HepG2 (cell line): Measurements from ENCODE around the gene KCNT1. TPM values are rescaled to one million over a fixed set of nuclear protein-coding genes. Genes with fewer than 3 reads are reported as not detected.

Experiments
- ATAC-seq: fragments of 200-7000 bp; cut with Tn5 transposase; 3 replicates; pipeline ENCODE4 v1.9.1; 2020; ENCODE audit warnings: mild to moderate bottlenecking, moderate library complexity
- BruUV-seq: library from RNA; stranded (reverse); fragments of 400-500 nt; replicated peaks from 2 replicates; lab custom pipeline; 2021; lab: Mats Ljungman, UMichigan
- CTCF ChIA-PET: fragments of 300-600 bp; formaldehyde crosslinking; extraction: SDS; loops from one replicate; lab custom pipeline; 2021; ENCODE audit warnings: low total read pairs, inconsistent platforms, low intra/inter-chr PET ratio; lab: Yijun Ruan, JAX
- POLR2A ChIA-PET: fragments of 350-600 bp; sonication (Branson Sonifier 250); formaldehyde crosslinking; loops from one replicate; lab custom pipeline; 2020; ENCODE audit warnings: antibody characterized with exemption, inconsistent platforms; lab: Yijun Ruan, JAX
- DNase-seq: peaks from one replicate; pipeline ENCODE4 v3.0.0-alpha.2; 2015; ENCODE audit warnings: low spot score
- FAIRE-seq: peaks from 3 replicates; lab custom pipeline; 2011; peaks lifted over from hg19 to GRCh38; lab: Jason Lieb, UNC
- H2AFZ ChIP-seq: one replicate; pipeline ENCODE4 v1.6.1; 2011; ENCODE audit warnings: low read length, inconsistent platforms
- H3K27ac ChIP-seq: fragments of 300-600 bp; 3 replicates; pipeline ENCODE4 v1.8.0; 2011; ENCODE audit warnings: mixed run types, mild to moderate bottlenecking, mixed read lengths, low read length, inconsistent platforms; ENCODE audit not compliant: insufficient read depth; ENCODE audit errors: extremely low read length
- H3K27me3 ChIP-seq, 2 experiments: fragments of 200-600 bp in 1 of 2; 2 replicates in 1 of 2; 3 replicates in 1 of 2; pipeline versions ENCODE4 v1.6.0 to v1.8.0; 2011; ENCODE audit warnings: low read length in 2 of 2, mild to moderate bottlenecking in 2 of 2, moderate library complexity in 2 of 2, inconsistent platforms in 1 of 2; ENCODE audit not compliant: insufficient read depth in 2 of 2, control insufficient read depth in 1 of 2
- H3K36me3 ChIP-seq, 2 experiments: fragments of 200-600 bp in 1 of 2; replicated peaks in 1 of 2; 2 replicates in 1 of 2; 3 replicates in 1 of 2; pipeline versions ENCODE4 v1.5.1 to v1.8.0; 2011; ENCODE audit warnings: low read length in 2 of 2, inconsistent platforms in 1 of 2; ENCODE audit not compliant: insufficient read depth in 2 of 2, control insufficient read depth in 1 of 2
- H3K4me1 ChIP-seq: 2 replicates; pipeline ENCODE4 v1.5.1; 2012; ENCODE audit warnings: low read length, inconsistent platforms; ENCODE audit not compliant: insufficient read depth
- H3K4me2 ChIP-seq: 2 replicates; pipeline ENCODE4 v1.6.0; 2011; ENCODE audit warnings: low read depth, low read length, inconsistent platforms
- H3K4me3 ChIP-seq, 3 experiments: fragments of 200-600 bp in 1 of 3; sonication (generic), shearing (Covaris generic) in 1 of 3; replicated peaks in 1 of 3; 2 replicates each; pipeline ENCODE4 v1.5.1; 2011 to 2016; ENCODE audit warnings: low read length in 3 of 3, inconsistent platforms in 2 of 3, low read depth in 2 of 3, mild to moderate bottlenecking in 2 of 3, control low read depth in 1 of 3, mixed read lengths in 1 of 3; ENCODE audit not compliant: insufficient read depth in 1 of 3
- H3K79me2 ChIP-seq: one replicate; pipeline ENCODE4 v1.6.1; 2011; ENCODE audit warnings: low read length, inconsistent platforms; ENCODE audit not compliant: insufficient read depth
- H3K9ac ChIP-seq: 2 replicates; pipeline ENCODE4 v1.6.0; 2011; ENCODE audit warnings: mild to moderate bottlenecking, low read depth, low read length, inconsistent platforms; ENCODE audit not compliant: insufficient read depth
- H3K9me3 ChIP-seq: 2 replicates; pipeline ENCODE4 v1.5.1; 2012; ENCODE audit warnings: mild to moderate bottlenecking, low read length
- H4K20me1 ChIP-seq: 2 replicates; pipeline ENCODE4 v1.6.0; 2011; ENCODE audit warnings: inconsistent platforms, mild to moderate bottlenecking, low read length, moderate library complexity; ENCODE audit not compliant: insufficient read depth
- ESRRA ChIP-seq: sonication (generic); formaldehyde crosslinking; IDR thresholded peaks from 2 replicates; pipeline ENCODE4 v1.5.1; 2020; ENCODE audit warnings: mild to moderate bottlenecking, low read depth, missing genetic modification reagents
- HOXA3 ChIP-seq: sonication (generic); formaldehyde crosslinking; IDR thresholded peaks from 2 replicates; pipeline ENCODE4 v1.5.0; 2020; ENCODE audit warnings: missing genetic modification reagents
- MEIS1 ChIP-seq: sonication (generic); formaldehyde crosslinking; IDR thresholded peaks from 2 replicates; pipeline ENCODE4 v1.9.0; 2021; ENCODE audit warnings: mild to moderate bottlenecking, missing genetic modification reagents, moderate library complexity, borderline replicate concordance
- NCOR1 ChIP-seq: fragments of 200-600 bp; sonication (generic); IDR thresholded peaks from 2 replicates; pipeline ENCODE4 v1.7.0; 2017; ENCODE audit warnings: antibody characterized with exemption, low read length, borderline replicate concordance
- PRPF4 ChIP-seq: fragments of 200-400 bp; formaldehyde crosslinking; IDR thresholded peaks from 2 replicates; pipeline ENCODE4 v1.6.1; 2016; ENCODE audit warnings: low read length, low read depth; ENCODE audit not compliant: poor library complexity, severe bottlenecking
- SMARCC2 ChIP-seq: fragments of 450-650 bp; IDR thresholded peaks from 2 replicates; pipeline ENCODE4 v1.6.1; 2017; ENCODE audit warnings: antibody characterized with exemption, mild to moderate bottlenecking
- ZMYM4 ChIP-seq: sonication (generic); formaldehyde crosslinking; IDR thresholded peaks from 2 replicates; pipeline ENCODE4 v1.8.1; 2023; ENCODE audit warnings: mild to moderate bottlenecking, missing genetic modification reagents
- ZNF24 ChIP-seq: fragments of 450-650 bp; IDR thresholded peaks from 2 replicates; pipeline ENCODE4 v1.6.1; 2017; ENCODE audit warnings: antibody characterized with exemption, mild to moderate bottlenecking
- ZNF558 ChIP-seq: sonication (generic); formaldehyde crosslinking; IDR thresholded peaks from 2 replicates; pipeline ENCODE4 v1.9.0; 2022; ENCODE audit warnings: mild to moderate bottlenecking, missing genetic modification reagents, borderline replicate concordance
- ZNF605 ChIP-seq: sonication (generic); formaldehyde crosslinking; IDR thresholded peaks from 2 replicates; pipeline ENCODE4 v1.8.0; 2022; ENCODE audit warnings: mild to moderate bottlenecking, missing genetic modification reagents
- ZNF607 ChIP-seq: sonication (generic); formaldehyde crosslinking; IDR thresholded peaks from 2 replicates; pipeline ENCODE4 v1.5.1; 2020; ENCODE audit warnings: missing genetic modification reagents, mild to moderate bottlenecking, borderline replicate concordance
- ZNF616 ChIP-seq: sonication (generic); formaldehyde crosslinking; IDR thresholded peaks from 2 replicates; pipeline ENCODE4 v1.5.0; 2020; ENCODE audit warnings: low read depth, mild to moderate bottlenecking, missing genetic modification reagents
- ZNF737 ChIP-seq: sonication (generic); formaldehyde crosslinking; IDR thresholded peaks from 2 replicates; pipeline ENCODE4 v1.5.0; 2020; ENCODE audit warnings: missing genetic modification reagents, mild to moderate bottlenecking, borderline replicate concordance
- WGBS: methylation state at CpG from one replicate; pipeline ENCODE4 v1.1.6; 2017; ENCODE audit warnings: low lambda C conversion rate; 5-methylcytosine and 5-hydroxymethylcytosine counted together
- in situ Hi-C: cut with HindIII; loops from 2 replicates; pipeline ENCODE4 v1.10.0; 2017; ENCODE audit warnings: low pct_unique_long_range_greater_than_20kb; ENCODE audit not compliant: extremely low pct_ligation_motif_present
- intact Hi-C: fragments of 100-400 bp; cut with micrococcal nuclease; formaldehyde crosslinking; loops from one replicate; pipeline ENCODE4 v1.10.0; 2022; ENCODE audit not compliant: unreplicated experiment
- polyA plus RNA-seq, 8 experiments: library from polyadenylated mRNA; depleted of rRNA in 3 of 8; stranded (reverse) in 7 of 8; unstranded in 1 of 8; fragments of >200 nt; fragmentation: Illumina TruSeq in 4 of 8; extraction: Trizol in 4 of 8; gene quantifications; 2 replicates each; pipeline versions ENCODE4 v1.2.1 to v1.2.3, GENCODE V29; 2011 to 2016; ENCODE audit warnings: low read depth in 4 of 8, missing spikeins in 1 of 8, mixed read lengths in 1 of 8; ENCODE audit not compliant: insufficient read depth in 1 of 8
- total RNA-seq, 5 experiments: library from RNA; depleted of rRNA; stranded (reverse); fragments of >200 nt; fragmentation: Illumina TruSeq; extraction: Trizol; gene quantifications; 2 replicates each; pipeline ENCODE4 v1.2.3, GENCODE V29; 2016; ENCODE audit warnings: low read depth in 1 of 5
- TF ChIP-seq, protein P1 (sequence below): sonication (generic); formaldehyde crosslinking; IDR thresholded peaks from 2 replicates; pipeline ENCODE4 v1.4.0; 2020; ENCODE audit warnings: mild to moderate bottlenecking, missing genetic modification reagents

Gene KCNT1
- total and polyA plus RNA-seq, 2 of the 13 experiments (the other 11 are each of a cell fraction or from before 2014, with no cell fraction given): not detected

DNA sequence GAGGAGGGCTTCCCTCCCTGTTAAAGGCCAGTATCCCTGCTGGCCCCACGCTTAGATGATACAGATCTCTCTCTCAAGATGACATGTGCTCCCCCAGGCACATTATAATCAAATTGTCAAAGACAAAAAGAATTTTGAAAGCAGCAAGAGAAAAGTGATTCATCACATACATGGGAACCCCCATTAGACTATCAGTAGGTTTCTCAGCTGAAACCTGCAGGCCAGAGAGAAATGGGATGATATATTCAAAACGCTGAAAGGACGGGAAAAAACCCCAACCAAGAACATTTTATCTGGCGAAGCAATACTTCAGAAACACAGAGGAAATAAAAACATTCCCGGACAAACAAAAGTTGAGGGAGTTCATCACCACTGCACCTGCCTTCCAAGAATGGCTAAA lies 126.7 kb downstream of the KCNT1 start:
- no peaks in the 10 kb centered on the region for H3K4me1 ChIP-seq
- intact Hi-C loops: no loop called here
- BruUV-seq: no TSS peak
- no peak overlapping the region for H3K4me3 ChIP-seq
- DNase-seq (no peak), FAIRE-seq (no peak), ATAC-seq (no peak)
- H3K27me3 ChIP-seq: no peaks in the 10 kb centered on the region
- ChIA-PET POLR2A (no interaction called here), CTCF (no interaction called here)
- H3K79me2 ChIP-seq: peaks cover 2% of the 10 kb centered on the region
- no peak overlapping the region for H3K4me2 ChIP-seq
- no peak overlapping the region for H2AFZ ChIP-seq
- no peaks in the 10 kb centered on the region; the same call in 1 of the 2 replicates for H3K9me3 ChIP-seq
- WGBS: 98% methylated on average over 5 of the region's 5 CpGs
- H3K9ac ChIP-seq: no peak overlapping the region
- TF ChIP-seq HOXA3 (CRISPR knock-in tag) (no peak), PRPF4 (no peak), ZNF605 (CRISPR knock-in tag) (no peak), ZNF558 (no peak), ZNF24 (no peak), ZNF737 (CRISPR knock-in tag) (no peak), ESRRA (CRISPR knock-in tag) (no peak), ZNF607 (no peak), ZMYM4 (CRISPR knock-in tag) (no peak), SMARCC2 (no peak), ZNF616 (CRISPR knock-in tag) (no peak), NCOR1 (no peak), MEIS1 (CRISPR knock-in tag) (no peak)
- TF ChIP-seq, protein P1, sequence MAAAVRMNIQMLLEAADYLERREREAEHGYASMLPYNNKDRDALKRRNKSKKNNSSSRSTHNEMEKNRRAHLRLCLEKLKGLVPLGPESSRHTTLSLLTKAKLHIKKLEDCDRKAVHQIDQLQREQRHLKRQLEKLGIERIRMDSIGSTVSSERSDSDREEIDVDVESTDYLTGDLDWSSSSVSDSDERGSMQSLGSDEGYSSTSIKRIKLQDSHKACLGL (CRISPR knock-in tag): no peak
- H3K36me3 ChIP-seq: peaks cover 7 to 16% of the 10 kb centered on the region in 2 experiments
- no peak overlapping the region for H3K27ac ChIP-seq
- peaks cover 5% of the 10 kb centered on the region; the same call in 1 of the 2 replicates for H4K20me1 ChIP-seq
- in situ Hi-C loops: no loop called here
